Mucosa of descending colon (tissue), 3 donors: ENCODE data around the gene DBX1. TPM values are rescaled to one million over a fixed set of nuclear protein-coding genes. Genes with fewer than 3 reads are reported as not detected.

ENCODE experiments used
- ATAC-seq: fragments of 200-7000 bp; cut with Tn5 transposase; one replicate; pipeline ENCODE4 v1.9.1; 2020; ENCODE audit warnings: mild to moderate bottlenecking, moderate library complexity
- DNase-seq, 3 donors: peaks; one replicate each; pipeline ENCODE4 v3.0.0-alpha.2; 2020
- H3K36me3 ChIP-seq: fragments of 200-600 bp; one replicate; pipeline ENCODE4 v1.8.0; 2021; ENCODE audit warnings: low read depth, mild to moderate bottlenecking
- H3K4me1 ChIP-seq: fragments of 200-600 bp; one replicate; pipeline ENCODE4 v1.8.0; 2021; ENCODE audit warnings: low read depth, mild to moderate bottlenecking
- H3K4me3 ChIP-seq: fragments of 200-600 bp; one replicate; pipeline ENCODE4 v1.8.0; 2021; ENCODE audit warnings: mild to moderate bottlenecking
- H3K9me3 ChIP-seq: fragments of 200-600 bp; one replicate; pipeline ENCODE4 v1.8.0; 2021; ENCODE audit warnings: mild to moderate bottlenecking
- CTCF ChIP-seq: fragments of 200-600 bp; IDR thresholded peaks from one replicate; pipeline ENCODE4 v1.8.0; 2022; ENCODE audit warnings: antibody characterized with exemption, mild to moderate bottlenecking
- intact Hi-C, 2 donors: fragments of 100-400 bp; cut with DNase I in 1 of 2; cut with micrococcal nuclease in 1 of 2; formaldehyde crosslinking; loops; one replicate each; pipeline versions ENCODE4 v1.11.0 to v1.11.1; 2022; cut with DNase I, micrococcal nuclease
- total RNA-seq, 3 donors: library from RNA; stranded (reverse); fragmentation: NEBNext Ultra II Directional in 2 of 3; extraction: Animal tissue kit (Norgen Biotek cat#: 25700) in 2 of 3; gene quantifications; one replicate each; pipeline versions ENCODE4 v1.2.1 to v1.2.4, GENCODE V29; 2021 to 2023
- donor health status: DM: no; HTN: no; CAD: no; lungs with moderate emphysema.
- donor health status: DM: no; HTN: no; CAD: no.
- donor health status: DM: no; HTN: yes; CAD: no.

The DBX1 gene
- total RNA-seq, 3 donors from 2014 or later, result not detected

- TF ChIP-seq CTCF, result no peak
- H3K4me3 ChIP-seq, result no peak overlapping the region
- intact Hi-C loops, result no loop called here
- DNase-seq (no peak), ATAC-seq (no peak)
- no peaks in the 10 kb centered on the region for H3K4me1 ChIP-seq
- no peaks in the 10 kb centered on the region for H3K36me3 ChIP-seq
- no peaks in the 10 kb centered on the region for H3K9me3 ChIP-seq
Measured at GRCh38 chr11:20192641-20193040, 32.4 kb upstream of the DBX1 start.

- Histone ChIP-seq H3K36me3 (no peaks in the 10 kb centered on the region), H3K4me3 (no peak overlapping the region), H3K9me3 (no peaks in the 10 kb centered on the region), H3K4me1 (no peaks in the 10 kb centered on the region)
- intact Hi-C loops, result no loop called here
- TF ChIP-seq CTCF, result no peak
- ATAC-seq, result no peak
- DNase-seq, result no peak
Measured at GRCh38 chr11:20192151-20192550, 31.9 kb upstream of the DBX1 start.

- H3K4me1 ChIP-seq, result no peaks in the 10 kb centered on the region
- ATAC-seq (no peak), DNase-seq (no peak)
- intact Hi-C loops, result no loop called here
- H3K9me3 ChIP-seq, result no peaks in the 10 kb centered on the region
- no peak for TF ChIP-seq CTCF
- no peak overlapping the region for H3K4me3 ChIP-seq
- H3K36me3 ChIP-seq, result no peaks in the 10 kb centered on the region
Measured at GRCh38 chr11:20178976-20179375, 18.7 kb upstream of the DBX1 start.

GRCh38 chr11:20177136-20177535 is 16.9 kb upstream of the DBX1 start:
- Histone ChIP-seq H3K9me3 (no peaks in the 10 kb centered on the region), H3K4me1 (no peaks in the 10 kb centered on the region), H3K4me3 (no peak overlapping the region), H3K36me3 (no peaks in the 10 kb centered on the region)
- ATAC-seq, result no peak
- TF ChIP-seq CTCF, result no peak
- intact Hi-C loops, result no loop called here
- DNase-seq, result no peak

GRCh38 chr11:20172721-20173447 is 12.6 kb upstream of the DBX1 start:
- intact Hi-C loops, result no loop called here
- no peak for DNase-seq
- no peaks in the 10 kb centered on the region for H3K9me3 ChIP-seq
- no peaks in the 10 kb centered on the region for H3K36me3 ChIP-seq
- no peak for TF ChIP-seq CTCF
- ATAC-seq, result no peak
- H3K4me3 ChIP-seq, result no peak overlapping the region
- H3K4me1 ChIP-seq, result no peaks in the 10 kb centered on the region
